ENCODE results near the gene NFS1.
"Not testable (repeated sequence)": the region's sequence is repeated elsewhere in the genome, so short reads cannot be mapped to it uniquely, and the experiment has no call there.

The NFS1 gene

GRCh38 chr20:35732644-35732982, 33.5 kb upstream of the NFS1 start:
- H3K27me3 Mint-ChIP-seq = no peaks in the 10 kb centered on the region
- peak overlapping the region; percentile 31 for H3K27ac Mint-ChIP-seq
- H3K36me3 Mint-ChIP-seq (ENCODE audit: low read depth) = peaks cover 74% of the 10 kb centered on the region

GRCh38 chr20:35731862-35732643, 32.9 kb upstream of the NFS1 start:
- H3K36me3 Mint-ChIP-seq (ENCODE audit: low read depth) = peaks cover 73% of the 10 kb centered on the region
- DNase-seq (no peak), ATAC-seq (no peak)
- H3K4me1 Mint-ChIP-seq = peaks cover 63% of the 10 kb centered on the region
- H3K27me3 Mint-ChIP-seq = no peaks in the 10 kb centered on the region
- peak overlapping the region; percentile 76 for H3K27ac Mint-ChIP-seq
- H3K9me3 Mint-ChIP-seq = no peaks in the 10 kb centered on the region
- H3K4me3 Mint-ChIP-seq = peak overlapping the region; percentile 25

More at GRCh38 chr20:35732644-35732982, 33.5 kb upstream of the NFS1 start:
- DNase-seq (no peak), ATAC-seq (no peak)
- no peaks in the 10 kb centered on the region for H3K9me3 Mint-ChIP-seq
- peaks cover 68% of the 10 kb centered on the region for H3K4me1 Mint-ChIP-seq
- peak overlapping the region; percentile 57 for H3K4me3 Mint-ChIP-seq

- Mint-ChIP-seq H3K27me3 (no peaks in the 10 kb centered on the region), H3K27ac (peak overlapping the region; percentile 76), H3K4me3 (no peak overlapping the region), H3K9me3 (no peaks in the 10 kb centered on the region), H3K36me3 (ENCODE audit: low read depth) (peaks cover 77% of the 10 kb centered on the region), H3K4me1 (peaks cover 63% of the 10 kb centered on the region)
- DNase-seq = no peak
- no peak for ATAC-seq
Measured at GRCh38 chr20:35731469-35731788, 32.3 kb upstream of the NFS1 start.

GRCh38 chr20:35730583-35731468, 31.7 kb upstream of the NFS1 start:
- ATAC-seq (no peak), DNase-seq (no peak)
- Mint-ChIP-seq H3K27ac (peak overlapping the region; percentile 55), H3K27me3 (no peaks in the 10 kb centered on the region), H3K9me3 (no peaks in the 10 kb centered on the region), H3K36me3 (ENCODE audit: low read depth) (peaks cover 77% of the 10 kb centered on the region), H3K4me3 (no peak overlapping the region), H3K4me1 (peaks cover 60% of the 10 kb centered on the region)

- Mint-ChIP-seq H3K36me3 (ENCODE audit: low read depth) (peaks cover 77% of the 10 kb centered on the region), H3K4me3 (peak overlapping the region; percentile 17), H3K4me1 (peaks cover 56% of the 10 kb centered on the region), H3K9me3 (no peaks in the 10 kb centered on the region), H3K27ac (peak overlapping the region; percentile 55), H3K27me3 (no peaks in the 10 kb centered on the region)
- DNase-seq (no peak), ATAC-seq (no peak)
Measured at GRCh38 chr20:35729836-35730582, 30.9 kb upstream of the NFS1 start.

GRCh38 chr20:35729283-35729807, 30.2 kb upstream of the NFS1 start:
- Mint-ChIP-seq H3K36me3 (ENCODE audit: low read depth) (peaks cover 76% of the 10 kb centered on the region), H3K27ac (peak overlapping the region; percentile 35), H3K4me3 (no peak overlapping the region), H3K27me3 (no peaks in the 10 kb centered on the region), H3K9me3 (no peaks in the 10 kb centered on the region), H3K4me1 (peaks cover 54% of the 10 kb centered on the region)
- ATAC-seq = no peak
- no peak for DNase-seq

GRCh38 chr20:35726842-35727711, 27.9 kb upstream of the NFS1 start:
- H3K27me3 Mint-ChIP-seq = no peaks in the 10 kb centered on the region
- DNase-seq (no peak), ATAC-seq (no peak)
- no peak overlapping the region for H3K4me3 Mint-ChIP-seq
- peaks cover 46% of the 10 kb centered on the region for H3K4me1 Mint-ChIP-seq
- no peak overlapping the region for H3K27ac Mint-ChIP-seq
- H3K9me3 Mint-ChIP-seq = no peaks in the 10 kb centered on the region
- H3K36me3 Mint-ChIP-seq (ENCODE audit: low read depth) = peaks cover 76% of the 10 kb centered on the region

GRCh38 chr20:35724321-35725230, 25.4 kb upstream of the NFS1 start:
- H3K27ac Mint-ChIP-seq = no peak overlapping the region
- no peak overlapping the region for H3K4me3 Mint-ChIP-seq
- peaks cover 44% of the 10 kb centered on the region for H3K4me1 Mint-ChIP-seq
- H3K9me3 Mint-ChIP-seq = no peaks in the 10 kb centered on the region
- ATAC-seq (no peak), DNase-seq (no peak)
- H3K36me3 Mint-ChIP-seq (ENCODE audit: low read depth) = peaks cover 76% of the 10 kb centered on the region
- H3K27me3 Mint-ChIP-seq = no peaks in the 10 kb centered on the region

GRCh38 chr20:35723652-35724320, 24.6 kb upstream of the NFS1 start:
- not testable (repeated sequence) for H3K27ac Mint-ChIP-seq, H3K9me3 Mint-ChIP-seq, ATAC-seq, H3K27me3 Mint-ChIP-seq, DNase-seq, H3K4me3 Mint-ChIP-seq
- Mint-ChIP-seq H3K36me3 (ENCODE audit: low read depth) (peaks cover 78% of the 10 kb centered on the region), H3K4me1 (peaks cover 46% of the 10 kb centered on the region)

GRCh38 chr20:35723275-35723639, 24.1 kb upstream of the NFS1 start:
- H3K27me3 Mint-ChIP-seq, H3K9me3 Mint-ChIP-seq, DNase-seq, H3K4me3 Mint-ChIP-seq, ATAC-seq: not testable (repeated sequence)
- H3K36me3 Mint-ChIP-seq (ENCODE audit: low read depth) = peaks cover 81% of the 10 kb centered on the region
- peaks cover 47% of the 10 kb centered on the region for H3K4me1 Mint-ChIP-seq
- H3K27ac Mint-ChIP-seq = peak overlapping the region; percentile 8

GRCh38 chr20:35721621-35722020, 22.5 kb upstream of the NFS1 start:
- Mint-ChIP-seq H3K27me3 (no peaks in the 10 kb centered on the region), H3K4me3 (no peak overlapping the region), H3K9me3 (no peaks in the 10 kb centered on the region), H3K27ac (peak overlapping the region; percentile 17), H3K4me1 (peaks cover 54% of the 10 kb centered on the region), H3K36me3 (ENCODE audit: low read depth) (peaks cover 84% of the 10 kb centered on the region)
- DNase-seq = no peak
- no peak for ATAC-seq

GRCh38 chr20:35721219-35721618, 22.1 kb upstream of the NFS1 start:
- Mint-ChIP-seq H3K27me3 (no peaks in the 10 kb centered on the region), H3K27ac (peak overlapping the region; percentile 17), H3K4me1 (peaks cover 53% of the 10 kb centered on the region), H3K36me3 (ENCODE audit: low read depth) (peaks cover 83% of the 10 kb centered on the region), H3K9me3 (no peaks in the 10 kb centered on the region), H3K4me3 (no peak overlapping the region)
- DNase-seq = no peak
- no peak for ATAC-seq

All from activated naive CD8-positive, alpha-beta T cell treated with anti-CD3 and anti-CD28 coated beads, Interleukin-2, amount 50 U/mL, for 24 hours (primary cell).